Measurements from ENCODE around the gene ATP8B4.

- TF ChIP-seq JUND (IDR thresholded peaks at IDR 0.05) = no peak
- no peak for TF ChIP-seq USF2 (IDR thresholded peaks at IDR 0.05; ENCODE audit: borderline replicate concordance, low read depth, low read length)
- no peak for TF ChIP-seq FOSL2 (IDR thresholded peaks at IDR 0.05; ENCODE audit: borderline replicate concordance, low read depth)
- TF ChIP-seq MAX (IDR thresholded peaks at IDR 0.05; ENCODE audit: low read depth) = no peak
- no peak for TF ChIP-seq CTCF (IDR thresholded peaks at IDR 0.05)
Observed at GRCh38 chr15:49953421-49953820, 165.6 kb downstream of the ATP8B4 start.

Measured in SK-N-SH (cell line).